Endothelial cell of umbilical vein (primary cell): ENCODE measurements around the gene MAFB. TPM values are rescaled to one million over a fixed set of nuclear protein-coding genes. Genes with fewer than 3 reads are reported as not detected.

Source experiments
- BruUV-seq: library from RNA; stranded (reverse); fragments of 400-500 nt; replicated peaks from 2 replicates; lab custom pipeline; 2021; lab: Mats Ljungman, UMichigan
- CTCF ChIA-PET: fragments of 300-600, 350-600 bp; sonication (Branson Sonifier 250); formaldehyde crosslinking; loops from one replicate; lab custom pipeline; 2021; ENCODE audit warnings: antibody characterized with exemption, inconsistent platforms; lab: Charles Lee
- POLR2A ChIA-PET: fragments of 300-600, 350-600 bp; sonication (Branson Sonifier 250); formaldehyde crosslinking; loops from one replicate; lab custom pipeline; 2021; ENCODE audit warnings: antibody characterized with exemption, inconsistent platforms; lab: Charles Lee
- DNase-seq: peaks from one replicate; pipeline ENCODE4 v3.0.0-alpha.2; 2011; ENCODE audit warnings: low read depth, low spot score
- FAIRE-seq: peaks from 2 replicates; lab custom pipeline; 2011; peaks lifted over from hg19 to GRCh38; lab: Jason Lieb, UNC
- H2AFZ ChIP-seq: 2 replicates; pipeline ENCODE4 v1.6.0; 2012; ENCODE audit warnings: low read depth, low read length, control low read depth, inconsistent platforms
- H3K27ac ChIP-seq: 2 replicates; pipeline ENCODE4 v1.5.1; 2011; ENCODE audit warnings: low read depth, mild to moderate bottlenecking, control low read depth, low read length, moderate library complexity; ENCODE audit not compliant: insufficient read depth
- H3K27me3 ChIP-seq, 2 experiments: 2 replicates each; pipeline versions ENCODE4 v1.6.0 to v1.6.1; 2011; ENCODE audit warnings: low read length in 2 of 2, mixed read lengths in 1 of 2; ENCODE audit not compliant: control insufficient read depth in 2 of 2, insufficient read depth in 2 of 2
- H3K36me3 ChIP-seq, 2 experiments: 2 replicates in 1 of 2; 3 replicates in 1 of 2; pipeline ENCODE4 v1.5.1; 2011; ENCODE audit warnings: low read length in 2 of 2, mild to moderate bottlenecking in 1 of 2, moderate library complexity in 1 of 2; ENCODE audit not compliant: control insufficient read depth in 2 of 2, insufficient read depth in 2 of 2; ENCODE audit errors: extremely low read depth in 1 of 2
- H3K4me1 ChIP-seq: 3 replicates; pipeline ENCODE4 v1.5.1; 2011; ENCODE audit warnings: mild to moderate bottlenecking, low read length; ENCODE audit not compliant: control insufficient read depth, insufficient read depth; ENCODE audit errors: extremely low read depth
- H3K4me2 ChIP-seq: 2 replicates; pipeline ENCODE4 v1.6.1; 2011; ENCODE audit warnings: low read length, control low read depth, mixed read lengths; ENCODE audit not compliant: insufficient read depth
- H3K4me3 ChIP-seq, 3 experiments: fragments of 200-600 bp in 1 of 3; sonication (generic), shearing (Covaris generic) in 1 of 3; replicated peaks in 1 of 3; 2 replicates each; pipeline ENCODE4 v1.5.1; 2011 to 2016; ENCODE audit warnings: control low read depth in 3 of 3, low read length in 3 of 3, mild to moderate bottlenecking in 2 of 3, inconsistent platforms in 1 of 3, low read depth in 1 of 3, moderate library complexity in 1 of 3; ENCODE audit not compliant: insufficient read depth in 1 of 3
- H3K79me2 ChIP-seq: 2 replicates; pipeline ENCODE4 v1.6.0; 2012; ENCODE audit warnings: low read length, inconsistent platforms; ENCODE audit not compliant: control insufficient read depth, insufficient read depth
- H3K9ac ChIP-seq: replicated peaks from 2 replicates; pipeline ENCODE3; 2011; ENCODE audit warnings: low read length, control low read depth; ENCODE audit not compliant: insufficient read depth; ENCODE audit errors: extremely low read depth
- H3K9me1 ChIP-seq: replicated peaks from 3 replicates; pipeline ENCODE4 v1.6.0; 2011; ENCODE audit warnings: mild to moderate bottlenecking, low read length; ENCODE audit not compliant: control insufficient read depth, insufficient read depth; ENCODE audit errors: extremely low read depth
- H3K9me3 ChIP-seq: replicated peaks from 2 replicates; pipeline ENCODE4 v1.5.1; 2012; ENCODE audit warnings: low read length, inconsistent platforms; ENCODE audit not compliant: control insufficient read depth, insufficient read depth
- H4K20me1 ChIP-seq: replicated peaks from 2 replicates; pipeline ENCODE3; 2011; ENCODE audit warnings: mild to moderate bottlenecking, low read length; ENCODE audit not compliant: control insufficient read depth, insufficient read depth; ENCODE audit errors: extremely low read depth
- CTCF ChIP-seq, 2 donors: IDR thresholded peaks; 1 replicate in 1 of 2; 2 replicates in 1 of 2; pipeline ENCODE4 v1.5.1; 2011; ENCODE audit warnings: low read length in 2 of 2, mild to moderate bottlenecking in 2 of 2, moderate library complexity in 2 of 2, control low read depth in 1 of 2, inconsistent platforms in 1 of 2, low read depth in 1 of 2; ENCODE audit not compliant: insufficient read depth in 1 of 2; ENCODE audit errors: extremely low read depth in 1 of 2
- EZH2 ChIP-seq: IDR thresholded peaks from 2 replicates; pipeline ENCODE4 v1.6.1; 2012; ENCODE audit warnings: borderline replicate concordance, low read depth, mild to moderate bottlenecking, moderate library complexity, low read length, inconsistent platforms; ENCODE audit not compliant: severe bottlenecking
- FOS ChIP-seq: IDR thresholded peaks from 2 replicates; pipeline ENCODE4 v1.6.1; 2011; ENCODE audit warnings: mild to moderate bottlenecking, low read length, moderate library complexity, borderline replicate concordance; ENCODE audit not compliant: insufficient read depth
- GATA2 ChIP-seq: IDR thresholded peaks from 2 replicates; pipeline ENCODE4 v1.7.0; 2011; ENCODE audit warnings: low read depth, mild to moderate bottlenecking, moderate library complexity, mixed read lengths, low read length; ENCODE audit not compliant: insufficient read length, insufficient read depth
- JUN ChIP-seq: IDR thresholded peaks from 2 replicates; pipeline ENCODE4 v1.6.1; 2011; ENCODE audit warnings: borderline replicate concordance, low read depth; ENCODE audit not compliant: insufficient read length, insufficient read depth
- MAX ChIP-seq: IDR thresholded peaks from 2 replicates; pipeline ENCODE4 v1.6.1; 2011; ENCODE audit not compliant: insufficient read depth, insufficient read length
- MYC ChIP-seq: IDR thresholded peaks from one replicate; pipeline ENCODE4 v1.6.1; 2011; ENCODE audit warnings: mild to moderate bottlenecking, low read depth, low read length
- POLR2A ChIP-seq: IDR thresholded peaks from 2 replicates; pipeline ENCODE4 v1.6.1; 2012; ENCODE audit warnings: low read depth, mild to moderate bottlenecking, control low read depth, low read length
- POLR2AphosphoS5 ChIP-seq: IDR thresholded peaks from 2 replicates; pipeline ENCODE4 v1.6.1; 2012; ENCODE audit warnings: low read depth, mild to moderate bottlenecking, control low read depth, low read length, moderate library complexity; ENCODE audit not compliant: insufficient read depth
- dilution Hi-C: fragments of 300-500 bp; cut with MboI; formaldehyde crosslinking; loops from one replicate; pipeline ENCODE4 v1.15.0; 2019; ENCODE audit warnings: low sequenced_read_pairs; ENCODE audit not compliant: extremely low pct_ligation_motif_present
- intact Hi-C: fragments of 100-400 bp; cut with micrococcal nuclease; formaldehyde crosslinking; loops from one replicate; pipeline ENCODE4 v1.10.0; 2022
- polyA plus RNA-seq, 4 experiments: library from polyadenylated mRNA; depleted of rRNA in 3 of 4; stranded (reverse) in 3 of 4; unstranded in 1 of 4; fragments of >200 nt; gene quantifications; 2 replicates each; pipeline versions ENCODE4 v1.2.1 to v1.2.3, GENCODE V29; 2011 to 2012; ENCODE audit warnings: missing spikeins in 1 of 4
- total RNA-seq: library from RNA; stranded (reverse); gene quantifications from 2 replicates; pipeline ENCODE4 v1.2.3, GENCODE V29; 2021

The MAFB gene
- total and polyA plus RNA-seq, 2 donors (not counting 3 experiments of a cell fraction or from before 2014, with no cell fraction given) = 1.8 to 3.4 TPM

GRCh38 chr20:40646813-40647212 lies 42.2 kb downstream of the MAFB start:
- TF ChIP-seq CTCF (IDR thresholded peaks at IDR 0.05; ENCODE audit: extremely low read depth in 1 of 2, insufficient read depth in 1 of 2, low read depth in 1 of 2, low read length in 2 of 2) = no peak
- TF ChIP-seq JUN = no peak
- no peak for TF ChIP-seq FOS
- TF ChIP-seq POLR2A = no peak
- no peak for TF ChIP-seq MYC
- no peak for TF ChIP-seq EZH2
- TF ChIP-seq GATA2 = no peak
- no peak for TF ChIP-seq POLR2AphosphoS5
- TF ChIP-seq MAX = no peak
- no peak overlapping the region for H3K9ac ChIP-seq
- H3K9me1 ChIP-seq = no peaks in the 10 kb centered on the region
- H3K4me3 ChIP-seq = no peak overlapping the region
- ChIA-PET POLR2A (interaction anchor here (1.4 kb wide), 1 partner anchor 42 kb away, joined by 5 read pairs; the partner anchor contains the start of gene MAFB), CTCF (no interaction called here)
- H3K27me3 ChIP-seq = no peaks in the 10 kb centered on the region
- no peak overlapping the region for H3K4me2 ChIP-seq
- FAIRE-seq (no peak), DNase-seq (peak; percentile 17)
- no peak overlapping the region for H3K27ac ChIP-seq
- H4K20me1 ChIP-seq = no peaks in the 10 kb centered on the region
- H3K79me2 ChIP-seq = no peaks in the 10 kb centered on the region
- H3K9me3 ChIP-seq = no peaks in the 10 kb centered on the region
- BruUV-seq = no TSS peak
- H3K36me3 ChIP-seq = no peaks in the 10 kb centered on the region
- intact Hi-C loops (loop anchor here (1.0 kb wide), 1 partner anchor 42 kb away; the partner anchor contains the start of gene MAFB), dilution Hi-C loops (no loop called here)
- H2AFZ ChIP-seq = no peak overlapping the region
- H3K4me1 ChIP-seq = peaks cover 29% of the 10 kb centered on the region
